H9 (cell line): Measurements from ENCODE around the gene SRM. TPM values are rescaled to one million over a fixed set of nuclear protein-coding genes. Genes with fewer than 3 reads are reported as not detected.
"Not testable (repeated sequence)": the region's sequence is repeated elsewhere in the genome, so short reads cannot be mapped to it uniquely, and the experiment has no call there.

Experiments used
- DNase-seq: peaks from one replicate; pipeline ENCODE4 v3.0.0-alpha.2; 2017
- H2AFZ ChIP-seq: one replicate; pipeline ENCODE4 v1.6.1; 2013; ENCODE audit warnings: mild to moderate bottlenecking, low read length, control low read depth, moderate library complexity
- H2AK5ac ChIP-seq: 2 replicates; pipeline ENCODE4 v1.6.1; 2013; ENCODE audit warnings: low read length, control low read depth, mixed read lengths; ENCODE audit not compliant: insufficient read length
- H2BK120ac ChIP-seq: one replicate; pipeline ENCODE4 v1.6.1; 2013; ENCODE audit warnings: low read depth, mild to moderate bottlenecking, low read length, control low read depth, inconsistent platforms; ENCODE audit not compliant: poor library complexity, severe bottlenecking
- H2BK12ac ChIP-seq: 2 replicates; pipeline ENCODE4 v1.6.1; 2013; ENCODE audit warnings: low read length, control low read depth, mixed read lengths, low read depth; ENCODE audit not compliant: insufficient read length
- H2BK15ac ChIP-seq: 2 replicates; pipeline ENCODE4 v1.6.1; 2013; ENCODE audit warnings: low read depth, low read length, control low read depth
- H2BK20ac ChIP-seq: one replicate; pipeline ENCODE4 v1.6.1; 2013; ENCODE audit warnings: low read depth, mild to moderate bottlenecking, low read length, control low read depth, inconsistent platforms; ENCODE audit not compliant: poor library complexity, severe bottlenecking
- H2BK5ac ChIP-seq: 2 replicates; pipeline ENCODE4 v1.6.1; 2013; ENCODE audit warnings: low read length, control low read depth, mixed read lengths; ENCODE audit not compliant: insufficient read length
- H3K14ac ChIP-seq: 2 replicates; pipeline ENCODE4 v1.6.1; 2013; ENCODE audit warnings: low read length, control low read depth; ENCODE audit not compliant: insufficient read depth
- H3K18ac ChIP-seq: 2 replicates; pipeline ENCODE4 v1.6.1; 2013; ENCODE audit warnings: low read depth, mild to moderate bottlenecking, mixed read lengths, low read length, control low read depth; ENCODE audit not compliant: insufficient read length
- H3K23ac ChIP-seq: 2 replicates; pipeline ENCODE4 v1.6.1; 2013; ENCODE audit warnings: low read length, control low read depth, mixed read lengths, low read depth; ENCODE audit not compliant: insufficient read length
- H3K23me2 ChIP-seq: 2 replicates; pipeline ENCODE4 v1.6.1; 2013; ENCODE audit warnings: low read depth, mild to moderate bottlenecking, mixed read lengths, low read length, control low read depth; ENCODE audit not compliant: insufficient read length, poor library complexity, severe bottlenecking
- H3K27ac ChIP-seq: 2 replicates; pipeline ENCODE4 v1.5.1; 2013; ENCODE audit warnings: low read length, control low read depth, mixed read lengths, low read depth; ENCODE audit not compliant: insufficient read length
- H3K27me3 ChIP-seq: 2 replicates; pipeline ENCODE4 v1.6.1; 2013; ENCODE audit warnings: low read length, control low read depth, inconsistent platforms; ENCODE audit not compliant: insufficient read depth
- H3K4ac ChIP-seq: 2 replicates; pipeline ENCODE4 v1.6.1; 2013; ENCODE audit warnings: low read depth, mild to moderate bottlenecking, control low read depth, inconsistent platforms, low read length, moderate library complexity
- H3K4me1 ChIP-seq: 2 replicates; pipeline ENCODE4 v1.6.1; 2013; ENCODE audit warnings: low read length, control low read depth, inconsistent platforms; ENCODE audit not compliant: insufficient read depth
- H3K4me2 ChIP-seq: 2 replicates; pipeline ENCODE4 v1.6.1; 2013; ENCODE audit warnings: low read length, control low read depth, mixed read lengths; ENCODE audit not compliant: insufficient read length, insufficient read depth
- H3K56ac ChIP-seq: 2 replicates; pipeline ENCODE4 v1.6.1; 2013; ENCODE audit warnings: low read depth, mild to moderate bottlenecking, mixed read lengths, low read length, control low read depth; ENCODE audit not compliant: insufficient read length
- H3K79me1 ChIP-seq: 2 replicates; pipeline ENCODE4 v1.6.1; 2013; ENCODE audit warnings: low read depth, mild to moderate bottlenecking, moderate library complexity, low read length, control low read depth, inconsistent platforms; ENCODE audit not compliant: insufficient read depth, poor library complexity, severe bottlenecking
- H3K79me2 ChIP-seq: 2 replicates; pipeline ENCODE4 v1.6.1; 2013; ENCODE audit warnings: low read length, control low read depth, inconsistent platforms; ENCODE audit not compliant: insufficient read depth
- H3K9ac ChIP-seq: 2 replicates; pipeline ENCODE4 v1.6.1; 2013; ENCODE audit warnings: low read length, control low read depth, mixed read lengths; ENCODE audit not compliant: insufficient read length; ENCODE audit errors: extremely low read depth
- H3K9me3 ChIP-seq: one replicate; pipeline ENCODE4 v1.6.1; 2013; ENCODE audit warnings: low read depth, low read length, inconsistent platforms; ENCODE audit not compliant: control insufficient read depth
- H3T11ph ChIP-seq: one replicate; pipeline ENCODE4 v1.6.1; 2013; ENCODE audit warnings: mild to moderate bottlenecking, low read length, control low read depth, inconsistent platforms
- H4K20me1 ChIP-seq: one replicate; pipeline ENCODE4 v1.6.1; 2013; ENCODE audit not compliant: control insufficient read depth, insufficient read length, insufficient read depth
- H4K5ac ChIP-seq: 2 replicates; pipeline ENCODE4 v1.6.1; 2013; ENCODE audit warnings: low read depth, mild to moderate bottlenecking, mixed read lengths, low read length, control low read depth; ENCODE audit not compliant: insufficient read length
- H4K8ac ChIP-seq: replicated peaks from 2 replicates; pipeline ENCODE4 v1.6.1; 2013; ENCODE audit warnings: low read length, control low read depth, mixed read lengths, low read depth; ENCODE audit not compliant: insufficient read length
- H4K91ac ChIP-seq: 2 replicates; pipeline ENCODE4 v1.6.1; 2013; ENCODE audit warnings: low read depth, mild to moderate bottlenecking, moderate library complexity, mixed read lengths, low read length, control low read depth; ENCODE audit not compliant: insufficient read length
- H3K27ac Mint-ChIP-seq, 3 experiments: 2 replicates in 2 of 3; 3 replicates in 1 of 3; pipeline ENCODE4 v1.8.0; 2020 to 2021; ENCODE audit warnings: mixed read lengths in 3 of 3, mild to moderate bottlenecking in 1 of 3, moderate library complexity in 1 of 3
- H3K27me3 Mint-ChIP-seq: 2 replicates; pipeline ENCODE4 v1.8.0; 2021; ENCODE audit warnings: low read depth, mild to moderate bottlenecking, moderate library complexity, mixed read lengths
- H3K36me3 Mint-ChIP-seq, 3 experiments: 2 replicates in 2 of 3; 3 replicates in 1 of 3; pipeline ENCODE4 v1.8.0; 2020 to 2021; ENCODE audit warnings: low read depth in 3 of 3, mixed read lengths in 3 of 3; ENCODE audit not compliant: insufficient read depth in 1 of 3
- H3K4me1 Mint-ChIP-seq, 2 experiments: 2 replicates each; pipeline ENCODE4 v1.8.0; 2020; ENCODE audit warnings: mixed read lengths in 2 of 2
- H3K4me3 Mint-ChIP-seq, 2 experiments: 2 replicates in 1 of 2; 3 replicates in 1 of 2; pipeline ENCODE4 v1.8.0; 2020 to 2021; ENCODE audit warnings: mild to moderate bottlenecking in 2 of 2, mixed read lengths in 2 of 2, moderate library complexity in 1 of 2
- H3K9me3 Mint-ChIP-seq, 2 experiments: 2 replicates in 1 of 2; 3 replicates in 1 of 2; pipeline ENCODE4 v1.8.0; 2020; ENCODE audit warnings: mild to moderate bottlenecking in 2 of 2, mixed read lengths in 2 of 2, moderate library complexity in 1 of 2
- WGBS: extraction: QIAGEN DNeasy Blood & Tissue Kit; methylation state at CpG from one replicate; pipeline ENCODE4 v1.1.7; 2013; ENCODE audit warnings: missing lambda C conversion rate, low lambda C conversion rate, mixed read lengths; ENCODE audit not compliant: insufficient read length; ENCODE audit errors: extremely low coverage; 5-methylcytosine and 5-hydroxymethylcytosine counted together
- total RNA-seq: library from RNA; stranded (reverse); gene quantifications from 2 replicates; pipeline ENCODE4 v1.2.1, GENCODE V29; 2021
- TF ChIP-seq, protein P1 (sequence below): fragments of 200-600 bp; sonication (generic); conservative IDR thresholded peaks from 3 replicates; pipeline ENCODE4 v1.8.0; 2021; ENCODE audit warnings: antibody characterized with exemption, mild to moderate bottlenecking

SRM gene
- total RNA-seq, 1 experiment from 2014 or later, result 196 TPM

DNA sequence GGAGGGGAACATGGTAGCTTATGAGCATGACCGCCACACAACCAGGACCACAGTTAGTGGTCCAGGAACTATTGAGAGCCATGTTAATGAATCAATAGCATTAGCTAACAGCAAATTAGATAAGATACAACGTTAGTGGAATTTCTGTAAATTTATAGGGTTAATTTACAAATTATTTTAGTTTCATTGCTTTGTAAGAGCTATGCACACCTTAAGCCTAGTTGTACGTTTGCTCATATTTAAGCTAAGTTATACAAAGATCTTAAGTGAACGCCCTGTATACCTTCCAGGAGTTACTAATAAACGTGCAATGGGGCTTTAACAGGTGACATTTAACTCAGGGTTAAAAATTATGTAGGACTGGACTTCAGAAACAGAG is 39.1 kb upstream of the SRM start:
- Histone ChIP-seq H3T11ph (no peak overlapping the region), H3K9ac (peak overlapping the region; percentile 82), H3K4me2 (peak overlapping the region; percentile 45), H3K56ac (no peak overlapping the region), H2BK15ac (no peak overlapping the region), H3K27ac (no peak overlapping the region), H3K18ac (no peak overlapping the region), H4K20me1 (no peaks in the 10 kb centered on the region), H3K4ac (no peak overlapping the region), H4K91ac (no peak overlapping the region), H3K14ac (no peak overlapping the region), H3K79me1 (no peaks in the 10 kb centered on the region), H3K4me1 (no peaks in the 10 kb centered on the region), H2BK20ac (no peak overlapping the region), H3K23me2 (no peaks in the 10 kb centered on the region), H3K23ac (no peak overlapping the region), H3K27me3 (no peaks in the 10 kb centered on the region), H3K79me2 (no peaks in the 10 kb centered on the region), H2AK5ac (no peak overlapping the region), H3K9me3 (no peaks in the 10 kb centered on the region), H4K5ac (no peak overlapping the region), H4K8ac (no peak overlapping the region), H2AFZ (no peak overlapping the region), H2BK12ac (no peak overlapping the region), H2BK5ac (no peak overlapping the region), H2BK120ac (no peak overlapping the region)
- no peak for DNase-seq
- Mint-ChIP-seq H3K9me3 (no peaks in the 10 kb centered on the region), H3K4me1 (peaks cover 3 to 4% of the 10 kb centered on the region in 2 experiments; a peak in 3 of 4 replicates), H3K27me3 (no peaks in the 10 kb centered on the region), H3K27ac (peak overlapping the region in 2 of 3 experiments; percentile 90 to 99; a peak in 4 of 7 replicates), H3K4me3 (peak overlapping the region; percentile 94 to 96), H3K36me3 (peaks cover 9 to 40% (median 35%) of the 10 kb centered on the region in 3 experiments; a peak in 6 of 7 replicates)
- TF ChIP-seq, protein P1, sequence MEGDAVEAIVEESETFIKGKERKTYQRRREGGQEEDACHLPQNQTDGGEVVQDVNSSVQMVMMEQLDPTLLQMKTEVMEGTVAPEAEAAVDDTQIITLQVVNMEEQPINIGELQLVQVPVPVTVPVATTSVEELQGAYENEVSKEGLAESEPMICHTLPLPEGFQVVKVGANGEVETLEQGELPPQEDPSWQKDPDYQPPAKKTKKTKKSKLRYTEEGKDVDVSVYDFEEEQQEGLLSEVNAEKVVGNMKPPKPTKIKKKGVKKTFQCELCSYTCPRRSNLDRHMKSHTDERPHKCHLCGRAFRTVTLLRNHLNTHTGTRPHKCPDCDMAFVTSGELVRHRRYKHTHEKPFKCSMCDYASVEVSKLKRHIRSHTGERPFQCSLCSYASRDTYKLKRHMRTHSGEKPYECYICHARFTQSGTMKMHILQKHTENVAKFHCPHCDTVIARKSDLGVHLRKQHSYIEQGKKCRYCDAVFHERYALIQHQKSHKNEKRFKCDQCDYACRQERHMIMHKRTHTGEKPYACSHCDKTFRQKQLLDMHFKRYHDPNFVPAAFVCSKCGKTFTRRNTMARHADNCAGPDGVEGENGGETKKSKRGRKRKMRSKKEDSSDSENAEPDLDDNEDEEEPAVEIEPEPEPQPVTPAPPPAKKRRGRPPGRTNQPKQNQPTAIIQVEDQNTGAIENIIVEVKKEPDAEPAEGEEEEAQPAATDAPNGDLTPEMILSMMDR, result no peak
- no CpG with 5 or more reads among the region's 5 CpGs for WGBS

DNA sequence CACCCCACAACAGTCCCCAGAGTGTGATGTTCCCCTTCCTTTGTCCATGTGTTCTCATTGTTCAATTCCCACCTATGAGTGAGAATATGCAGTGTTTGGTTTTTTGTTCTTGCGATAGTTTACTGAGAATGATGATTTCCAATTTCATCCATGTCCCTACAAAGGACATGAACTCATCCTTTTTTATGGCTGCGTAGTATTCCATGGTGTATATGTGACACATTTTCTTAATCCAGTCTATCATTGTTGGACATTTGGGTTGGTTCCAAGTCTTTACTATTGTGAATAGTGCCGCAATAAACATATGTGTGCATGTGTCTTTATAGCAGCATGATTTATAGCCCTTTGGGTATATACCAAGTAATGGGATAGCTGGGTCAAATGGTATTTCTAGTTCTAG is 24.0 kb upstream of the SRM start:
- DNase-seq, H2AK5ac ChIP-seq, H3K4me1 ChIP-seq, H2BK120ac ChIP-seq, H3K27ac ChIP-seq, H3K27ac Mint-ChIP-seq, H3K23ac ChIP-seq, H3K56ac ChIP-seq, H4K91ac ChIP-seq, H2BK20ac ChIP-seq, H3K18ac ChIP-seq, H4K8ac ChIP-seq, H3K79me1 ChIP-seq, H2BK5ac ChIP-seq, H2BK12ac ChIP-seq, H3K4me1 Mint-ChIP-seq, H3T11ph ChIP-seq, H4K5ac ChIP-seq, H3K4me2 ChIP-seq, H3K9ac ChIP-seq, H3K9me3 Mint-ChIP-seq, H3K4ac ChIP-seq, H2AFZ ChIP-seq, H3K23me2 ChIP-seq, H3K14ac ChIP-seq, H3K4me3 Mint-ChIP-seq, H3K27me3 ChIP-seq, H3K27me3 Mint-ChIP-seq, H3K9me3 ChIP-seq, H2BK15ac ChIP-seq, H4K20me1 ChIP-seq, H3K79me2 ChIP-seq: not testable (repeated sequence)
- peaks cover 56 to 77% (median 71%) of the 10 kb centered on the region in 3 experiments for H3K36me3 Mint-ChIP-seq
- no CpG with 5 or more reads among the region's 3 CpGs for WGBS
